Caco-2 (cell line): ENCODE data around the gene CFAP221. TPM values are rescaled to one million over a fixed set of nuclear protein-coding genes. Genes with fewer than 3 reads are reported as not detected.

Experiments used
- BruUV-seq: library from RNA; stranded (reverse); fragments of 400-500 nt; replicated peaks from 2 replicates; lab custom pipeline; 2021; lab: Mats Ljungman, UMichigan
- CTCF ChIA-PET: fragments of 300-600 bp; sonication (Branson Sonifier 250); formaldehyde crosslinking; loops from one replicate; lab custom pipeline; 2022; ENCODE audit warnings: antibody characterized with exemption; lab: Charles Lee
- POLR2A ChIA-PET: fragments of 300-600 bp; sonication (Branson Sonifier 250); formaldehyde crosslinking; loops from one replicate; lab custom pipeline; 2022; ENCODE audit warnings: antibody characterized with exemption; lab: Charles Lee
- DNase-seq, 2 experiments: peaks; one replicate each; pipeline versions ENCODE4 v3.0.0 to v3.0.0-alpha.2; 2020 to 2022
- H3K27me3 ChIP-seq: replicated peaks from 2 replicates; pipeline ENCODE4 v1.6.0; 2011; ENCODE audit warnings: low read length; ENCODE audit not compliant: control insufficient read depth, insufficient read depth
- H3K36me3 ChIP-seq: 2 replicates; pipeline ENCODE4 v1.5.1; 2011; ENCODE audit warnings: low read length; ENCODE audit not compliant: control insufficient read depth, insufficient read depth
- H3K4me1 ChIP-seq: fragments of 250-450 bp; sonication (Bioruptor Pico); 2 replicates; pipeline ENCODE4 v1.5.1; 2020; ENCODE audit warnings: mild to moderate bottlenecking
- H3K4me3 ChIP-seq: 2 replicates; pipeline ENCODE4 v1.5.1; 2011; ENCODE audit warnings: low read depth, mild to moderate bottlenecking, control low read depth, low read length
- H3K9me3 ChIP-seq: fragments of 250-450 bp; sonication (Bioruptor Pico); 2 replicates; pipeline ENCODE4 v1.5.1; 2020; ENCODE audit warnings: mild to moderate bottlenecking, moderate library complexity
- H3K27ac Mint-ChIP-seq: one replicate; pipeline ENCODE4 v1.8.0; 2022; ENCODE audit warnings: mixed read lengths; ENCODE audit not compliant: unreplicated experiment
- H3K27me3 Mint-ChIP-seq: one replicate; pipeline ENCODE4 v1.8.0; 2022; ENCODE audit warnings: mixed read lengths; ENCODE audit not compliant: insufficient read depth, unreplicated experiment
- H3K36me3 Mint-ChIP-seq: one replicate; pipeline ENCODE4 v1.8.0; 2022; ENCODE audit warnings: mild to moderate bottlenecking, mixed read lengths; ENCODE audit not compliant: insufficient read depth, unreplicated experiment
- H3K4me1 Mint-ChIP-seq: one replicate; pipeline ENCODE4 v1.8.0; 2022; ENCODE audit warnings: low read depth, mixed read lengths; ENCODE audit not compliant: unreplicated experiment
- H3K4me3 Mint-ChIP-seq: one replicate; pipeline ENCODE4 v1.8.0; 2022; ENCODE audit warnings: mild to moderate bottlenecking, moderate library complexity, mixed read lengths; ENCODE audit not compliant: unreplicated experiment
- H3K9me3 Mint-ChIP-seq: one replicate; pipeline ENCODE4 v1.8.0; 2022; ENCODE audit warnings: mixed read lengths; ENCODE audit not compliant: unreplicated experiment
- CTCF ChIP-seq, 2 experiments: fragments of 200-600 bp in 1 of 2; IDR thresholded peaks; 1 replicate in 1 of 2; 2 replicates in 1 of 2; pipeline versions ENCODE4 v1.5.1 to v1.8.0; 2011 to 2022; ENCODE audit warnings: antibody characterized with exemption in 1 of 2, control low read depth in 1 of 2, inconsistent platforms in 1 of 2, low read depth in 1 of 2, low read length in 1 of 2, mild to moderate bottlenecking in 1 of 2, moderate library complexity in 1 of 2; ENCODE audit not compliant: insufficient read depth in 1 of 2, severe bottlenecking in 1 of 2, unreplicated experiment in 1 of 2
- intact Hi-C: fragments of 100-400 bp; cut with micrococcal nuclease; formaldehyde crosslinking; loops from one replicate; pipeline ENCODE4 v1.10.0; 2022; ENCODE audit not compliant: unreplicated experiment
- total RNA-seq: library from RNA; stranded (reverse); gene quantifications from 2 replicates; pipeline ENCODE4 v1.2.3, GENCODE V29; 2022

The CFAP221 gene
- total RNA-seq, 1 experiment from 2014 or later: not detected

- Mint-ChIP-seq H3K4me3 (no peak overlapping the region), H3K27me3 (peaks cover 7% of the 10 kb centered on the region), H3K4me1 (no peaks in the 10 kb centered on the region), H3K27ac (no peak overlapping the region), H3K36me3 (no peaks in the 10 kb centered on the region), H3K9me3 (peaks cover 6% of the 10 kb centered on the region)
- CTCF ChIA-PET: no interaction called here
- no peak for TF ChIP-seq CTCF (IDR thresholded peaks at IDR 0.05; ENCODE audit: insufficient read depth in 1 of 2, low read depth in 1 of 2, low read length in 1 of 2, severe bottlenecking in 1 of 2, unreplicated experiment in 1 of 2)
- Histone ChIP-seq H3K9me3 (no peaks in the 10 kb centered on the region), H3K4me3 (no peak overlapping the region), H3K27me3 (no peaks in the 10 kb centered on the region), H3K36me3 (no peaks in the 10 kb centered on the region), H3K4me1 (no peaks in the 10 kb centered on the region)
- POLR2A ChIA-PET: no interaction called here
- no peak for DNase-seq
- intact Hi-C loops: no loop called here
- BruUV-seq: no TSS peak
These were observed 36.4 kb downstream of the CFAP221 start for GRCh38 chr2:119580550-119581072.

- Mint-ChIP-seq H3K4me1 (no peaks in the 10 kb centered on the region), H3K4me3 (no peak overlapping the region), H3K36me3 (no peaks in the 10 kb centered on the region), H3K27me3 (peaks cover 7% of the 10 kb centered on the region), H3K27ac (no peak overlapping the region), H3K9me3 (peaks cover 6% of the 10 kb centered on the region)
- no peaks in the 10 kb centered on the region for H3K27me3 ChIP-seq
- no peaks in the 10 kb centered on the region for H3K9me3 ChIP-seq
- ChIA-PET POLR2A (no interaction called here), CTCF (no interaction called here)
- intact Hi-C loops: no loop called here
- no peaks in the 10 kb centered on the region for H3K4me1 ChIP-seq
- TF ChIP-seq CTCF (IDR thresholded peaks at IDR 0.05; ENCODE audit: insufficient read depth in 1 of 2, low read depth in 1 of 2, low read length in 1 of 2, severe bottlenecking in 1 of 2, unreplicated experiment in 1 of 2): no peak
- H3K36me3 ChIP-seq: no peaks in the 10 kb centered on the region
- H3K4me3 ChIP-seq: no peak overlapping the region
- DNase-seq: no peak
- BruUV-seq: no TSS peak
These were observed 39.0 kb downstream of the CFAP221 start for GRCh38 chr2:119583291-119583690.

GRCh38 chr2:119584469-119584868, 40.2 kb downstream of the CFAP221 start:
- H3K36me3 ChIP-seq: no peaks in the 10 kb centered on the region
- intact Hi-C loops: no loop called here
- H3K4me1 Mint-ChIP-seq: no peaks in the 10 kb centered on the region
- TF ChIP-seq CTCF (IDR thresholded peaks at IDR 0.05; ENCODE audit: insufficient read depth in 1 of 2, low read depth in 1 of 2, low read length in 1 of 2, severe bottlenecking in 1 of 2, unreplicated experiment in 1 of 2): no peak
- H3K4me1 ChIP-seq: no peaks in the 10 kb centered on the region
- H3K27ac Mint-ChIP-seq: no peak overlapping the region
- peaks cover 6% of the 10 kb centered on the region for H3K9me3 Mint-ChIP-seq
- ChIA-PET CTCF (no interaction called here), POLR2A (no interaction called here)
- H3K36me3 Mint-ChIP-seq: no peaks in the 10 kb centered on the region
- no TSS peak for BruUV-seq
- no peak for DNase-seq
- H3K9me3 ChIP-seq: no peaks in the 10 kb centered on the region
- H3K27me3 Mint-ChIP-seq: peaks cover 9% of the 10 kb centered on the region
- H3K27me3 ChIP-seq: no peaks in the 10 kb centered on the region
- no peak overlapping the region for H3K4me3 ChIP-seq
- H3K4me3 Mint-ChIP-seq: no peak overlapping the region
